HG02588 (cell line): Measurements from ENCODE around the gene EIF4B.

Source experiments
- ATAC-seq: cut with Tn5 transposase; IDR thresholded peaks from one replicate; pipeline ENCODE4 v1.9.1; 2021; ENCODE audit warnings: mild to moderate bottlenecking, moderate library complexity; ENCODE audit not compliant: unreplicated experiment

EIF4B gene

DNA sequence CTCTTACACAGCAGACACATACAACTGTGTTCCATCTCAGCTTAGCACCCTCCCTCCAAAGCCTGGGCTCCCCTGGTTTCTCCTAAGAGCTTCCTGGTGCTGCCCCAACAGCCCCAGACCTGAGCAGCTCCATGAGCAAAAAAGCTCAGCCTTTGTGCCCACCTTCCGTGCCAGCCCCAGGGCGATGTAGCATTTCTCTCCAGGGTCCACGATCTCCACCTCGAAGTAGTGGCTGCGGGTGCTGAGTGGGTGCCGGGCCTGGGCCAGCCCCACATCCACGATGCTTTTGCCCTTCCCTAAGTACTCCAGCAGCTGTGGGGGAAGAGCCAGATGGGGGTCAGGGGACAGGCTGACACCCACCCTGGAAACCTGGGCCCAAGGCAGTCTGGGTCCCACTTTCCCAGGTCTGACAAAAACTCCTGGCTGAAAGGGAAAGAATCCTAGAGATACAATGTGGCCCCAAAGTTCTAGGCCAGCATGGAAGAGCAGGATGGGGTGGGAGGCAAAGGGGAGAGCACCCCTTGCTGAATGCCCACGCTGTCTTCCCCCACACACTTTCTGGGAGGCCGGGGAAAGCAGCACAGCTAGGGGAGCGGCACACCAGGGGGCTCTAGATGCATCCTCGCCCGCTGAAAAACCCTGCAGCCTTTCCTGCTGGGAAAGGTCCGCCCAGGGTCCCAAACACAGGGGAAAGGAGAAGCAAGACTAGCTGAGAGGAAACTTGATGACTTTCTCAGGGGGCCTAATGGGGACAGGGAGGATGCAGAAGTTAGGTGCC lies 61.9 kb downstream of the EIF4B start:
- no peak for ATAC-seq

GRCh38 chr12:53068811-53069585 lies 62.7 kb downstream of the EIF4B start:
- no peak for ATAC-seq

- ATAC-seq: no peak
Observed at GRCh38 chr12:53069621-53070410, 63.6 kb downstream of the EIF4B start.

DNA sequence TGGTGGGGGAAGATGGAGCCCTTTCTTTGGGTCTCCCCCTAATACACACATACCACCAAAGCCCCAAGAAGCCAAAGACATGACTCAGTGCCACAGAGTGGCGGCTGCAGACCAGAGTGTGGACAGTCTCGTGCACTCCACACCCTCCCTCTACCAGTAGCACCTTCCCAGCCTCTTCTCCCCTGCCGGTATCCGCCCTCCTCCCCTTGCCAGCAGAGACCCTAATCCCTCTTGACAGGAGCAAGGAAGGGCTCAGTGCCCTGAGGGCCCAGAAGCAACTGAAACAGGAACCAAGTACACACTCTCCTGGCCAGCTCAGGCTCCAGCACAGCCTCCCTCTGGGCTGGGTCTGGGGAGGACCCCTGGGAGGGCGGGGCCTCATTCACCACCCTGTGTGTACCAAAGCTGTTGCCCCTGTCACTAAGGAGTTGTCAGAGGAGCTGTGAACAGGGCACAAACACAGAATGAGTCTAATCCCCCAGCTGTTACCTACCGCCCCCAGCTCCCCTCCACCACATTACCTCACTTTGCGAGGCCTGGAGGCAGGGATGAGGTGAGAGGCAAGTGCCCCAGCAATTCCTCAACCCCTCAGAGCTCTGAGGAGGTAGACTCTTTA lies 64.7 kb downstream of the EIF4B start:
- no peak for ATAC-seq

DNA sequence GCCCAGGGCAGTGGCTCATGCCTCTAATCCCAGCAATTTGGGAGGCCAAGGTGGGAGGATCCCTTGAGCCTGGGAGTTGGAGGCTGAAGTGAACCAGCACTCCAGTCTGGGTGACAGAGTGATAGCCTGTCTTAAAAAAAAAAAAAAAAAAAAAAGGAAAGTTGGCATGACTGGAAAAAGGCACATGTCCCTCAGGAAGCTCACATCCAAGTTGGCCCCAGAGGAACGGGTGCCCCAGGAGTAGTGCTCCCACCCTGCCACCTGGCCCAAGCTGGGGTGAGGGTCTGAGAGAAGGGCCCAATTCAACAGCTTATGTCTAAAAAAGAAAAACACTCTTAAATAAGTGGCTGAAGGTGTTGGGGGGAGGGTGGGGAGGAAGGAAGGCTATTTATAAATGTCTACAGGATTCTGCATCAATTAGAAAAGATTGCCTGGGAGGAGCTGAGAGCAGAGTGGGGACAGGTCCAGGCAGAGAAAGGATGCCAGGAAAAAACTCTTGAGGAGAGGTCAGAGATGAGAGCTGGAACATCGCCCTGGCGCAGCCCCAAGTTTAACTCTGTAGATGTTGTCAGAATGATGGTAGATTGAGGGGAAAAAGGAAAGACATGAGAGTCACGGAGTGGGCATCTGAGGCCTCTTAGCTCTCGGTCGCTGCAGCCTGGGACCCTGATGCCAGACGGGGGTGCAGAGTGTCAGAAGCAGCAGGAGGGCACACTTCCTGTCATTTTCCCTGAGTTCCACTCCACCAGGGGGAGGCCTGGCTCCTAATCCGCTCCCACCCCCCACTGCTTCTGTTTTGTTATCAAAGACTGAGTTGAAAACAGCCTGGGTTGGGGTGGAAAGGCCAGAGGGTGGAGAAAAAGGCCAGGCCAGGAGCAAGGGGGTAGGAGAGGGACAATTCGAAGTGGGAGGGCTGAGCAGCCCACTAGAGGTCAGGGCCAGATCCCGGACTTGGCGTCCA lies 65.6 kb downstream of the EIF4B start:
- ATAC-seq: no peak

DNA sequence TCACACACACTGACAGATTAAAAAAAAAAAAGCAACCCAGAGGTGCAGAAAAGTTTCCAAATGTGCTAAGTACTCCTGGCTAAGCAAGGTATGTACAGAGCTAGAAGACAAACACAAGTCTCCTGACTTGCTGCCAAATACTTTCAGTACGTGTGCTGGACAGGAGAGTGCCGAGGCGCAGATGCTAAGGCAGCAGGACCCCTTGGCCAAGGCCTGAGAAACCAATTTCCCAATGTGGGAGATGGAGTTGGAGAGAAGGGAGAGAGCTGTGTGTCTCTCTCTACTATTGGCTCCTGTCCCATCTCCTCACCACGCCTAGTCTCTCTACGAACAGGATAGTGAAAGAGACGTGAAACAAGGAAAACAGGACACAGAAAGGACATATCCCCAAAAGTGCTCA lies 67.6 kb downstream of the EIF4B start:
- ATAC-seq: no peak

- no peak for ATAC-seq
Observed at GRCh38 chr12:53074283-53074998, 68.2 kb downstream of the EIF4B start.

- ATAC-seq: no peak
Observed at GRCh38 chr12:53074999-53075370, 68.7 kb downstream of the EIF4B start.

DNA sequence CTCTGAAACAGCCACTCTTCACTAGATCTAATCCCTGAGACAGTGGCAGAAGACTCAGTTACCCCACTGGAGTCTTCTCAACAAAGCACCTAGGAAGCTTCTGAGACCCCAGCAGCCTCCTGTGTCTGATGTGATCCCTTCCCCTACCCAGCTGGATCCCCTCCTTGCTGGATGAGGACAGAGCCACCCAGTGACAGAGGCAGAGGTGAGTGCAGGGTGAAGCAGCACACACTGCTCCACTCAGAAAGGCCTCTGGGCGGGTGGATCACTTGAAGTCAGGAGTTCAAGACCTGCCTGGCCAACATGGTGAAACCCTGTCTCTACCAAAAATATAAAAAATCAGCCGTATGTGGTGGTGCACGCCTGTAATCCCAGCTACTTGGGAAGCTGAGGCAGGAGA lies 70.2 kb downstream of the EIF4B start:
- no peak for ATAC-seq

DNA sequence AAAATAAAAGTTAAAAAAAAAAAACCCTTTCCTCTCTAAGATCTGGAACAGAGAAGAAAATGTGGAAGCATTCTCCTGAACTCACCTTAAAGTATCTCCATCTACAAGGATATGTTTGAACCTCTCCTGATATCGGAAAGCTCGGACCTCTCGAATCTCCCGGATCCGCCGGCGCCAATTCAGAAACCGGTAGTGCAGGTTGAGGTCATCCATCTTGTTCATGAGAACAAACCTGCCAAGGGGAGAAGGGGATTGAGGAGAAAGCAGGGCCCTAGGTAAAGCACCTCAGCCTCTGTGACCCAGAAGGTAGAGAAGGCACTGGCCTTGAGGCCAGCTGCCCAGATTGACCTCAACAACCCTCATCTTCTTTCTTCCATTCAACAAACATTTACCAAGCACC lies 70.8 kb downstream of the EIF4B start:
- ATAC-seq: no peak

DNA sequence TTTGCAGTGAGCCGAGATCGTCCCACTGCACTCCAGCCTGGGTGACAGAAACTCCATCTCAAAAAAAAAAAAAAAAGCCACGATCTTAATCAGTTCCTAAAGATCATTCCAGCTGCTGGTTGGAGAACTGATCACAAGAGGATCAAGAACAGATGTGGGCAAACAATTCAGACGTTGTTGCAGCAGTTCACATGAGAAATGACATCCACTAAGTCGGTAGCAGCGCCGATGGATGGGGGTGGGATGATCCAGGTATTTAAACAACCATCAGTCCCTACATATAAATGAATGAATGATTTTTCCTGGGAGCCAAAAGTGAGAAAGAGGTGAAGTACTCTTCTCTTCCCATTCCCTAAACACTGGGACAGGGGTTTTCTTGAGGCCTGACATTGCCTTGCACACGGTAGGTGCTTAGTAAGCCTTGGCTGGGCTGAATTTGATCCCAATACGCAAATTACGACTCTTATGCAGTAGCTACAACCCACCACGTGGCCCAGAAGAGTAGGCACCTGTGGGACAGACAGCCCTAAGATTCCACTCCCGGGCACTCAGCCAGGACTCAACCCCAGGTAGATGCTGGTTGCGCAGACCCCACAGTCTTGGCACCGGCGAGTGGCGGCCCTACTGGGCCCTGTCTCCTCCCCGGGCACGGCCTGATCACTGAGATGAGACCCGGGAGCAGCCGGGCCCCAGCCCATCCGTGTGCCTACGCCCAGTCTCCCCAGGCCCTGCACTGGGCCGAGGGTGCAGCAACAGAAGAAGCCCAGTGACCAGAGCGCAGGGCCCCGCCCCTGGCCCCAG lies 72.4 kb downstream of the EIF4B start:
- ATAC-seq: peak; percentile 22

- peak; percentile 99 for ATAC-seq
Observed at GRCh38 chr12:53079226-53080117, 73.2 kb downstream of the EIF4B start, which contains the start of gene SPRYD3. SPRYD3 (minus strand) TSS chr12:53079390; CDS start chr12:53079333, 57 bp downstream.

- ATAC-seq: no peak
Observed at GRCh38 chr12:53082637-53083175, 76.5 kb downstream of the EIF4B start.

DNA sequence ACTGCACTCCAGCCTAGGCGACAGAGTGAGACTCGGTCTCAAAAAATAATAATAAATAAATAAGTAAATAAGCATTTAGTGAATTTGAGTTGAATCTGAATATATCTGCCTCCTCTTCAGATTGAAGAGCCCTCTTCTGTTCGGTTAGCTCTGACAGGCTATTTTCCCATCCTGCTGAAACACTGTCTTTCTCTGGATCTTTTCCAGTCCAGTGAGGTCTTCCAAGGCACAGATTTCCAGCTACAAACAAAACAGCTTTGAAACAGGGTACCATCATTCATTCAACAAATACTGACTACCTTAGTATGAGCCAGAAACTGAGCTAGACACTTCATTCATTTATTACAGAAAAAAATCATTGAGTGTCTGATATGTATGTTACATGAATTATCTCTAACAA lies 80.1 kb downstream of the EIF4B start:
- ATAC-seq: no peak

DNA sequence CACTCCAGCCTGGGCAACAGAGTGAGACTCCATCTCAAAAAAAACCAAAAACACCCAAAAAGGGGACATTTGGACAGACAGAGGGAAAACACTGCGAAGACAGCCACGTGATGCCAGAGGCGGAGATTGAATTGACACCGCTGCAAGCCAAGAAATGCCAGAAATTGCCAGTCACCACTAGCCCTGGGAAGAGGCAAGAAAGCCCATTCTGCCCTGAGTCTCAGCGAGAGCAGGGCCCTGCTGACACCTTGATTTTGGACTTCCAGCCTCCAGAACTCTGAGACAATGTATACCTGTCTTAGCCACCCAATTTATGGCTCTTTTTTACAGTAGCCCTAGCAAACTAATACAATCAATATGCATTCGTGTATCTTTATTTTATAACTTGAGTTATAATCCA lies 83.8 kb downstream of the EIF4B start:
- ATAC-seq: no peak

GRCh38 chr12:53090554-53090953 lies 84.3 kb downstream of the EIF4B start:
- ATAC-seq: no peak

DNA sequence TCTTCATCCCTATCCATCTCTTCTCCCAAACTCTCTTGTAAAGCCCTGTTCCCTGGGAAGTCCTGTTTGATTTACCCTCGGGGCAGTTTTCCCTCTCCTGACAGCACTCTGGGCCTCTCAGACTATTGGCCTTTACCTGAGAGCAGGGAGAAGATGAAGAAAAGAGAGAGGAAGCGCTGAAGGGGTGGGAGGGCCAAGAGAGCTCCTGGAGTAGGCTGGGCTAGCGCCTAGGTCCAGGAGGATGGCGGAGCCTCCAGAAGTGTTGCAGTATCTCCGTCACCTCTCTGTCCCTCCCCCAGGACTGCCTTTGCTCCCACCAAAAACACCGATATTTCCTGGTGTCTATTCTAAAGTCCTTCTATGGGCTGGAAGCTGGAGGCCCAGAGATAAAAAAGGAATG lies 85.5 kb downstream of the EIF4B start:
- no peak for ATAC-seq
